SK-N-SH (cell line): ENCODE measurements around the gene SPAG9.

ENCODE experiments used
- CTCF ChIP-seq: fragments of 200-600 bp; sonication (generic); IDR thresholded peaks from 2 replicates; pipeline ENCODE4 v1.6.1; 2017; ENCODE audit warnings: antibody characterized with exemption, mild to moderate bottlenecking, moderate library complexity
- MAX ChIP-seq: IDR thresholded peaks from 2 replicates; pipeline ENCODE4 v1.4.0; 2012; ENCODE audit warnings: low read depth
- RFX5 ChIP-seq: IDR thresholded peaks from 2 replicates; pipeline ENCODE4 v1.6.1; 2012; ENCODE audit warnings: mild to moderate bottlenecking, improper control_type of control experiment, low read length

- TF ChIP-seq MAX (no peak), RFX5 (no peak), CTCF (no peak)
Observed at GRCh38 chr17:51046046-51046445, 74.6 kb downstream of the SPAG9 start.
